GM19043 (cell line): ENCODE measurements around the gene AOX1.
"Not testable (repeated sequence)": the region's sequence is repeated elsewhere in the genome, so short reads cannot be mapped to it uniquely, and the experiment has no call there.

ENCODE experiments used
- ATAC-seq: cut with Tn5 transposase; IDR thresholded peaks from one replicate; pipeline ENCODE4 v1.9.1; 2021; ENCODE audit warnings: low read depth; ENCODE audit not compliant: unreplicated experiment

AOX1 gene

DNA sequence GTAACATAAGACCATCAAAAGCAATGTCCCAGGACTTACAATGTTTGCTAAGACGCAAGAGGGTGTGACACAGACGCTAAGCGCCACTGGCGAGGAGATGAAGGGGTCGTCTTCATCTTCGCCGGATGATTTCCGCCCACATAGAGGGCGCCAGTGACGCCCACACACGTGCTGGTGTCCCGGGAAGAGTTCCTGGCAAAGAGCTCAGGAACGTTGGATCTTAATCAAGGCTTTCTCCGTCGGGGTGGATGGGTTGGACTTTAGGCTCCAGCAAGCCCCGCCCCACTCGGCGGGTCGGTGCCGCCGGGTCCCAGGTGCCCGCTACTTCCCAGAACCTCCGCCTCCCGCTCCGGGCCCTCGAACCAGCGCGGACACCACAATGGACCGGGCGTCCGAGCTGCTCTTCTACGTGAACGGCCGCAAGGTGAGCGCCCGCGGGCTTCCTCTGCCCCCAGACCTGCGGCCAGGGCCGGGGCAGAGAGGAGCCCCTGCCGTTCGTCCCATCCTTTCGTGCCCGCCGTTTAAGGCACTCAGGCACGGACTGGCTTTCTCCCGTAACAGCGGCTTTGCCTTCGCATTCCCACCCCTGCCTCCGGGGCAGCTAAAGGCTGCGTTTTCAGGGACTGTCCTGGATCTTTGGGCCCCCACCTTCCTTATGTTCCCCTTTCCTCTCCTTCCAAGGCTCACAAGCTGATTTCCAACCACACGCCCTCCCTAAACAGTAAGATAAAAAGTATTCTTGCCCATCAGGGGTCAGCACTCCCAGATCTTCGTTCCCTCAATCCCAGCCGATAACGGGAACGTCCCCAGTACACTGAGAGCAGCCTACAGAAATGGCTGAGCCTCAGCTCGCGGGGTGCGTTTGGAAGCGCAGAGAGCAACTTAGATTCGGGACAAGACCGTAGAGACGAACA is at the start of gene AOX1:
TSS of gene AOX1 (plus strand) at position 285 of the 914 bp plus-strand sequence. CDS start at position 380, 95 bp downstream.
- no peak for ATAC-seq

DNA sequence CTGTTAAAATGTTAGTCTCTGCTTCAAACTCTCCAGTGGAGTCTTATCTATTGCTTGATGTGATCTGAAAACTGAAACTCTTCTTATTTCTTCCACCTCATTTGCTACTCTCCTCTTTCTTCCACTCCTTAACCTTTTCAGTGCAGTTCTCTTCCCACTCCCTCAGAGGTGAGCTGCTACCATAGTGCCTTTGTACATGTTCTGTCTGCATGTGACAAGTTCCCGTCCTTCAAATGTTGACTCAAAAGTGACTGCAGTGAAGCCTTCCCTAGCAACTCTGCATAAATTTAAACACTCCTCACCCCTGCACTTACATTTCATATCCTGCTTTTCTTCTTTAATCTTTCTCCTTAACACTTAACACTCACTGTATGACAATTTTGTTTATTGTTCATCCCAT is 47.7 kb upstream of the AOX1 start:
- ATAC-seq: no peak

DNA sequence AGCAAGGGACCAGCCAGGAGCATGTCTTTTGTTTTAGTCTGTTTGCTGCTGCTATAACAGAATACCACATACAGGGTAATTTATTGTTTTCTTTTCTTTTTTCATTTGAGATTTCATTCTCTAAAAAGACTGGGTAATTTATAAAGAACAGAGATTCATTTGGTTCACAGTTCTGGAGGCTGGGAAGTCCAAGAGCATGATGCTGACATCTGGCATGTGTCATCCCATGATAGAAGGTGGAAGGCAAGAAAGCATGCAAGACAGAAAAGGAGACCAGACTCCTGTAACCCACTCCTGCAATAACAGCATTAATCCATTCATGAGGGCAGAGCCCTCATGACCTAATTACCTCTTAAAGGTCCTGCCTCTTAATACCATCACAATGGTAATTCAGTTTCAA is 45.0 kb upstream of the AOX1 start:
- no peak for ATAC-seq

DNA sequence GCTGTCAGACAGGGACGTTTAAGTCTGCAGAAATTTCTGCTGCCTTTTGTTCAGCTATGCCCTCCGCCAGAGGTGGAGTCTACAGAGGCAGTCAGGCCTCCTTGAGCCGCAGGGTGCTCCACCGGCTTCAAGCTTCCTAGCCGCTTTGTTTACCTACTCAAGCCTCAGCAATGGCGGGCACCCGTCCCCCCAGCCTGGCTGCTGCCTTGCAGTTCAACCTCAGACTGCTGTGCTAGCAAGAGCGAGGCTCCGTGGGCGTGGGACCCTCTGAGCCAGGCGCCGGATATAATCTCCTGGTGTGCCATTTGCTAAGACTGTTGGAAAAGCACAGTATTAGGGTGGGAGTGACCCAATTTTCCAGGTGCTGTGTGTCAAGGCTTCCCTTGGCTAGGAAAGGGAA is 19.2 kb upstream of the AOX1 start:
- not testable (repeated sequence) for ATAC-seq

DNA sequence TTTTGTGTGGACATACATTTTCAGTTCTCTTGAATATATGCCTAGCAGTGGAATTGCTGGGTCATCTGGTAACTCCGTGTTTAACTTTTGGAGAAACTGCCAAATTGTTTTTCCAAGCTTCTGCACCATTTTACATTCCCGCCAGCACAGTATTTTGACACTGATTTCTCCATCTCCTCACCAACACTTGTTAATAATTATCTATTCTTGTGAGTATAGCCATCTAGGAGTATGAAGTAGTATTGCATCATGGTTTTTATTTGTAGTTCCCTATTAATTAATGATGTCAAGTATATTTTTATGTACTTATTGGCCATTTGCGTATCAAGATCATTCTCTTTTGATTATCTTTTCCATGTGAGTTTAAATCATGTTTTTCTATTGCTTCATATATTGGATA is 17.9 kb upstream of the AOX1 start:
- no peak for ATAC-seq

DNA sequence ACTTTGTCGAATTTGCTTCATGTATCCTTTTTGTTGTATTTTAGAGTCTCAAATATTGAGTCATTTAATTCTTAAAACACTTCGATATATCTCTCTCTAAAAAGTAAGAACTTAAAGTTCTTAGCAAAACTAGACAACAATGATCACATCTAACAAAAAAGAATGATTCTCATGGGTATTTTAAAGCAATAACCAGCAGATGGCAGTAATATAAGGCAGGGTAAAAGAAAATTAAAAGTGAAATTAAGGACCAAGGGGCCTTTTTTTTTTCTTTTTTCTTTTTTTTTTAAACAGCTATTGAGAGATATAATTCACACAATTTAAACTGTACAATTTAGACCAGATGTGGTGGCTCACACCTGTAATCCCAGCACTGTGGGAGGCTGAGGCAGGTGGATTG is 9.9 kb upstream of the AOX1 start:
- no peak for ATAC-seq

DNA sequence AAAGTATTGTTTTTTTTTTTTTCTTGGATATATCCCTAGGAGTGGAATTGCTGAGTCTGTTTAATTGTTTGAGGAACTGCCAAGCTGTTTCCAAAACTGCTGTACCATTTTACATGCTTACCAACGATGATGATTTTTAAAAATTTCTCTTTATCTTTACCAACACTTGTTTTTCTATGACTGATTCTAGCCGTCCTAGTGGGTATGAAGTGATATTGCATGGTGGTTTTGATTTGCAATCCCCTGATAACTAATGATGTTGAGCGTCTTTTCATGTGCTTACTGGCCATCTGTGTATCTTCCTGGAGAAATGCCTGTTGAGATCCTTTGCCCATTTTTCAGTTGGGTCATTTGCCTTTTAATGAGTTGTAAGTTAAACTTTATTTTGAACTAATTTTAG is 8.8 kb upstream of the AOX1 start:
- ATAC-seq: no peak

DNA sequence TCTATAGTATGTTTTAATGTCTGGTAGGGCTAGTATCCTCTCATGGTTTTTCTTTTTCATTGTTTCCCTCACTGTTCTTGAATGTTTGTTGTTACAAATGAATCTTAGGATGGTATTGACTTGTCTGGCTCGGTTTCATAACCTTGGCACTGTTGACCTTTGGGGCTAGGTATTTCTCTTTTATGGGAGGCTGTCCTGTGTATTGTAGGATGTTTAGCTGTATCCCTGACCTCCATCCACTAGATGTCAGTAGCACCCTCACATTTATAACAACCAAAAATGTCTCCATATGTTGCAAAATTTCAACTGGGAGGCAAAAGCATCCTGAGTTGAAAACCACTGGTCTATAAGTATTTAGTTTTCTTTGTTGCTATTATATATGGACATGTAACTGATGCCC is 7.0 kb upstream of the AOX1 start:
- no peak for ATAC-seq

DNA sequence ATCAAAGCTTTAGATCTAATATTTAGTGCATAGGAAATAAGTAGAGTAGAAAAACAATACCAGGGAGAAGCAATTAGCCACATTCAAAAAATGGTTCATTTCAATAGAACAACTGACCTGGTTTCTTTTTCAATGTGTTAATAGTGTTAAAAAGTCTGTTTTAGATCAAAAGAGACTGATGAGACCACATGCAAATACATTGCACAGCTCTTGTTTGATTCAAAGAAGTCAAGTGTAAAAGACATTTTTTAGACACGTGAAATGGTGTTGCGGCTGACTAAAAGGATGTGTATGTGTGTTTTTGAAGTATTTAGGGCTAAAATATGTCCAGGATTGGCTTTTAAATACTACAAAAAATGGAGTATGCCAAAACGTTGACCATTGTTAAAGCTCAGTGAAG is 1.2 kb upstream of the AOX1 start:
- ATAC-seq: no peak

DNA sequence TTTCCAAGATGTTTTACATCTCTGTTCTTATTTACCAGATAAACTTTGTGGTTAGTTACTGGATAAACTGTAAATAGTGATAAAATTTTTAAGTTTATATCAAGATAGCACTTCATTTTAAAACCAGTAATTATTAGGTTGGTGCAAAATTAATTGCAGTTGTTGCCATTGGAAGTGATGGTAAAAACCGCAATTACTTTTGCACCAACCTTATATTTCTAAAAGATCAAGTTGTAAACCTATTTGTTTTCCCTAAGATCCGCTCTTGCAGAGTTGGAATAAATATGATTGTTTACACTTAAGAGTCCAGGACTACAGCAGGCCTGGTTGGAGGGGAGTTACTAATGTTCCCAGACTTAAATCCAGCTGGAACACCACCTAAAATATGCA is 479 bp upstream of the AOX1 start:
- no peak for ATAC-seq

DNA sequence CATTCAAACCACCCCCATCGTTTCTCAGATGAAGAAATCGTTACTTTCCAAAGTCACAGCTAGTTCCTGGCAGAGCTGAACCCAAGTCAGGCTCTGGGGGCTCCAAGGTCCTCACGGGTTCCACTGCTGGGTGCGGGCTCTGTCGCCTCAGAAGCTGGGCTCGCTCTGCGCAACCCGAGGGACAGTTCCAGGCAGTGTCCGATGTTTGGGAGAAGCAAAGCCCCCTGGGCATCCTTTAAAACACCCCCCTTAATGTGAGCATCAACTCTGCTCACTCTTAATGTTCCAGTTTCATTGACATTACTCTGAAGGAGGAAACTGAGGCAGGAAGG is 796 bp downstream of the AOX1 start:
- no peak for ATAC-seq

DNA sequence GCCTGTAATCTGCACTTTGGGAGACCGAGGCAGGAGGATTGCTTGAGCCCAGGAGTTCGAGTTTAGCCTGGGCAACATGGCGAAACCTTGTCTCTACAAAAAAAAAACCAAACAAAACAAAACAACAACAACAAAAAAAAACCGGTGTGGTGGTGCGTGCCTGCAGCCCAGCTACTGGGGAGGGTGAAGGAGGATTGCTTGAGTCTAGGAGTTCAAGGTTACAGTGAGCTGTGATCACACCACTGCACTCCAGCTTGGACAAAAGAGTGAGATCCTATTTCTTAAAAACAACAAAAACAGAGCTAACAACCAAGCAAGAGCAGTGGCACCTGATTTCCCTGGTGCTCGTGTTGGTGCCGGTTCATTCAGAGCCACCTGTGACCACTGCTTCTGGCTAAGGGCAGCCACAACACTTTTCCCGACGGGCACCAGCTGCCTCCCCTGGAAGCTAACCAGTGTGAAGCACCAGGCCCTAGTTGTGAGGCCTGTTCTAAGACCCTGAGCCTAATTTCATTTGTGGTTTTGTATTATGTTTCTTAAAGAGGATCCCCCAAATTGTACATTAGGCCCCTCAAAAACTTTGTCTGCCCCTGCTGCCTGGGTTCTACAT is 1.3 kb downstream of the AOX1 start:
- ATAC-seq: no peak

DNA sequence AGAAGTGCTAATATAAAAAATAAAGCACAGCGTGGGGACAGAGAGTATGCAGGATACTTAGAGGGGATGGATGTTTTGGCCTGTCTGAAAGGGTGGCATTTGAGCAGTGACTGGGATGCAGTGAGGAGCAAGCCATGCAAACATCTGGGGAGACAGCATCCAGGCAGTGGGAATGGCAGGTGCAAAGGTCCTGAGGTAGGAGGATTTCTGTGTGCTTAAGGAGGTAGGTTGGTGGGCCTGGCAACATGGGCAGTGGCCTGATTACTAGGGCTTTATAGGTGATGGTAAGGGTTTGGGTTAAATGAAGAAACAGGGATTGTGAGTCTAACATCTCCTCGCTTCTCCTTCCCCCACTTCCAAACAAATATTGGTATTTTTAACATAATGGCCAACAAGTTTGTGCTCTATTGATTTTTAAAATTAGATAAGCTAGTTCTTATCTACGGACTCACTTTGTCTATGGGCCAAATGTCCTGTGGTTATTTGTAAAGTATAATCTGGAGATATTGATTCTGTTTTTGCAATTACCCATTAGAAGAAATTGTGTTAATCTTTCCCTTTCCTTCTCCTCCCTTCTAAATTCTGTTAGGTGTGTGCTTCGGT is 2.4 kb downstream of the AOX1 start:
- no peak for ATAC-seq

DNA sequence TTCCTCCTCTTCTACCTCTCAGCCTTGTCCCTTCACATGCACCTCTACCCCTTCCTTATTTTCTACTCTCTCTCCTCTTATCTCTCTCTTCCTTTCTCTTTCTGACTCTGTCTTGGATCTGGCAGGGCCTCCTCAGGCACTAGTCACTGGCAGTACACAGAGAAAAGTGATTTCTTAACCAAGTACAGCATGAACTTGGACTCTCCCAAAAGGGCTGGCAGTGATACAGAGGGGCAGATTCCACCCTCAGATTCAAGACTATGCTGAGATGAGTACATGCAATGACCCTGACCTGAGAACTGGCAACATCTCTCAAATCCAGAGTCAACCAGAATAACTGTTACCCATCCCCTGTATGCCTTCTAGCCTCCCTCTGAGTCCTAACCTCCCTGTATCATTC is 4.3 kb downstream of the AOX1 start:
- ATAC-seq: no peak

DNA sequence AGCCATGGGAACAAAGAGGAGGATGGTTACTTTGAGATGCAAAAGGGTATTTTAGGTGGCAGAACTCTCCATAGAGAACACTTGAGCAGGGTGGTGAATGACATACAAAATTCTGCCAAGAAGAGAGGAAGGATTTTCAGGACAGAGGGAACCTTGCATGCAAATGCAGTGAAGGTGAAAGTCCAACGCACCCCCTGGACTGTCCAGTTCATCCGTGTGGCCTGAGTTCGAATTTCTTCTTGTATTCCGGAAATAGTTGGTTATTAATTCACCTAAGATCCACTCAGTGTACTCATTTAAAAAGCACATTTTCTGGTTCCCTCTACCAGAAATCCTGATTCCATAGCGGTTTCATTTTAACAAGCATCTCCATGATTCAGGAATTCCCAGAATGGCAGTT is 5.5 kb downstream of the AOX1 start:
- ATAC-seq: no peak

DNA sequence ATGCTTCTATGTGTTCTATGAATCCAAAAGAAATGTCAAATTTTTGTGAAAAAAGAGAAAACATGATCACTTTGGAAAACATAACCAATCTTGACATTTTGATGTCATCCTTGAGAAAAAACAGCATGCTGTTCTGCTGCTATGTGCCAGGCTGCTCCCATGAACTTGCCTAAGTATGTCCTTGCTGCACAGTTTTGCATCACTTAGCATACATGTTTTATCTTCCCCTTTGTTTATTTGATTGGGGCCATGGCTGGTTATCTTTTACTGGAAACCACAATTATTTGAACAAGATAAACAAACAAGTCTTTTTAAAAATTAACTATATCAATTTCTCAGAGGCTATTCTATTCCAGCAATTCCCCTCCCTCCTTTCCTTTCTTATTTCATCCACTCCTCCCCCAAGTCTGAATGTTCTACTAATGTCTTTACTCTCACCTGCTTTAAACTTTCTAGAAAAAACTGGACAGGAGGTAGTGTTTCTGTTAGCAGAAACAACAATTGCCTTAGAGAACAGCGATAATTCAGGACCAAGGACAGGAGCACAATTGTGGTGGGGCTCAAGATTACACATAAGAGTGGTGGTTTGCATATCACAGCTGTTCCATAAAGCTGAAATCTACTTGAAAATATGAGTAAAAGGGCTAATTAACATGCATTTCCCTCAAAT is 6.7 kb downstream of the AOX1 start:
- no peak for ATAC-seq

DNA sequence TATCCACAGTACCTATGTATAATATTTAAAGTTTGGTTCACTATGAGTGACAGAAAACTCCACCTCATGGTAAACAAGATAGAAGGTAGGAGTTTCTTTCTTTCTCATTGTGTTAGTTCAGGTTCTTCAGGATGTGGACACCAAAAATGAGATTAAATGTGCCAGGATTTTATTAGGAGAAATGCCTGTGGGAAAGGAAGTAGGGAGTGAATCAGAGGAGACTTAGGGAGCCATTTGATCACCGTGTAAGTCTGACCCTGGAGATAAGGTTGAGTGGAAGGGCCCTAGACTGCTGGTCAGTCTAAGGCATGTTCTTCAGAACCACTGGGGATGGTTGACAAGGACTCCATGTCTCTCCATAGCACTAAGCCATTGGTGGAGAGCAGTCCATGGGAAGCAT is 8.1 kb downstream of the AOX1 start:
- ATAC-seq: no peak

DNA sequence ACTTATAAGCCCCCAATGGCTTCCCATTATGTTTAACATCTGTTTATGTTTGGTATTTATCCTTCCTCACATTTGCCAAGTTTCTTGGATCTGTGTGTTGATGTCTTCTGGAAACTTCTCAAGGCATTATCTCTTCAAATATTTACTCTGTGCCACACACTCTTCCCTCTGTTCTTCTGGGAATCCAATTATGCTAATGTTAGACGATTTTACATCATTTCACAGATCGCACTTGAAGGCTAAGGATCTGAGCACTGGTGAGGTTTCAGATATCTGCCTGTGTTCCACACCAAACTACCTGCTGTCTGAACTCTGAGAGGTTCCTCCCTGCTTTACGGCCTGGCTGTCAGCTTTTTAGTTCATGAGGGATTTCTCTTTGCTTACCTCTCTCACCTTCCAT is 10.1 kb downstream of the AOX1 start:
- ATAC-seq: no peak

DNA sequence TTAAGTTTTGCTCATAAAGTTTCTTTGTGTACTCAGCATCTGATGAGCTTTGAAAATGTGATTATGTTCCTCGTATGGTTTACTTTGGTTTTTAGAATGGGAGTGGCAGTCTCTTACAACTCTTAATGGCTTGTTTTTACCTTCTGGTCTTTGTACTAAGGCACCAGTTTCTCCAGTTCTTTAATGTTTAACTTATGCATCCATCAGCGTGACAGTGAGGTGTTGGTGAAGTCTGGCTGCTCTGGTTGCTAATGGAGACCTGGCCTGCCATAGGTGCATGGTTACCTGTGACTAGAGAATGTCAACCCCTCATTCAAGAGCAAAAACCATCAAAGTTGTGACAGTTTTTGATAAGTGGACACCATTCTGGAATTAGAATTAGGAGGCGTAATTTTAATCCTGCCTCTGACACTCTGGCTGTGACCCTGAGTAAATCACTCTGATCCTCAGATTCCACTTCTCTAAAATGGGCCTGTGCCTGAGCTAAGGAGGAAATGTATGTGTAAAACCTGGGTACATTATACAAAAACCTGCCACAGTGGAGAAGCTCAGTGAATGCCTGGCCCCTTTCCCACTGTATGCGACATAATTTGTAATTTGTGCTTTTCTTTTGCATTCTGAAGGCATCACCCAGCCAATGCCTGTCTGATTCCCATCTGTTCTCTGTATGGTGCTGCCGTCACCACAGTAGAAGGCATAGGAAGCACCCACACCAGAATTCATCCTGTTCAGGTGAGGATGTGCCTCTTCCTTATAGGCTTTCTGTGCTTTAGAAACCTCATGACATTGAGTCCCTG is 11.2 kb downstream of the AOX1 start:
- no peak for ATAC-seq

DNA sequence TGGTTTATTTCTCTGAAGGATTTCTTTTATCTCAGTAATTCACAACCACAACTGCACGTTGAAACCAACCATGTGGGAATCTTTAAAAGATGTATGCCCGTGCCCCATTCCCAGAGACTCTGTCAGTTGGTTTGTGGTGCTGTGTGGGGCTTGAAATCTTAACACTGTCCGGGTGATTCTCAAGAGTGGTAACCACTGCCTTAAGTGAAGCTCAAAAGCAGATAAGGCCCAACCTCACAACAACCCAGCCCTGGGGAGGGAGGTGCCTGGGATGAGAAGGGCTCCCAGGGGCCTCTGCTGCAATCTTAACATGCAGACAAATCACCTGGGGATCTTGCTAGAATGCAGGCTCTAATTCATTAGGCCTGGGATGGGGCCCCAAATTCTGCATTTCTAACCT is 13.4 kb downstream of the AOX1 start:
- no peak for ATAC-seq
